Left forelimb (tissue), 1 donor: ENCODE results near the gene NTM.
"Not testable (repeated sequence)": the region's sequence is repeated elsewhere in the genome, so short reads cannot be mapped to it uniquely, and the experiment has no call there.

Source experiments
- DNase-seq: peaks from one replicate; pipeline ENCODE4 v3.0.0-alpha.2; 2018; ENCODE audit warnings: low spot score

The NTM gene

GRCh38 chr11:131463649-131464425, 93.4 kb downstream of the NTM start:
- no peak for DNase-seq

GRCh38 chr11:131464461-131464860, 94.0 kb downstream of the NTM start:
- no peak for DNase-seq

GRCh38 chr11:131465039-131465438, 94.6 kb downstream of the NTM start:
- no peak for DNase-seq

GRCh38 chr11:131465746-131466145, 95.3 kb downstream of the NTM start:
- no peak for DNase-seq

GRCh38 chr11:131467645-131468394, 97.4 kb downstream of the NTM start:
- no peak for DNase-seq

GRCh38 chr11:131468565-131468964, 98.2 kb downstream of the NTM start:
- DNase-seq, result no peak

- DNase-seq, result no peak
Observed at GRCh38 chr11:131470216-131470925, 100.0 kb downstream of the NTM start.

- no peak for DNase-seq
Observed at GRCh38 chr11:131471976-131472375, 101.6 kb downstream of the NTM start.

- DNase-seq, result no peak
Observed at GRCh38 chr11:131474947-131475346, 104.5 kb downstream of the NTM start.

- DNase-seq, result no peak
Observed at GRCh38 chr11:131476266-131476665, 105.9 kb downstream of the NTM start.

- DNase-seq, result no peak
Observed at GRCh38 chr11:131478341-131478740, 107.9 kb downstream of the NTM start.

- DNase-seq, result no peak
Observed at GRCh38 chr11:131481303-131481702, 110.9 kb downstream of the NTM start.

GRCh38 chr11:131481971-131482370, 111.6 kb downstream of the NTM start:
- DNase-seq, result no peak

GRCh38 chr11:131483453-131483852, 113.0 kb downstream of the NTM start:
- no peak for DNase-seq

- no peak for DNase-seq
Observed at GRCh38 chr11:131483877-131484276, 113.5 kb downstream of the NTM start.

GRCh38 chr11:131486100-131486499, 115.7 kb downstream of the NTM start:
- no peak for DNase-seq

GRCh38 chr11:131486937-131487635, 116.7 kb downstream of the NTM start:
- no peak for DNase-seq

GRCh38 chr11:131488238-131488637, 117.8 kb downstream of the NTM start:
- no peak for DNase-seq

GRCh38 chr11:131491503-131491902, 121.1 kb downstream of the NTM start:
- no peak for DNase-seq

- DNase-seq, result peak; percentile 74
Observed at GRCh38 chr11:131495423-131495822, 125.0 kb downstream of the NTM start.

- DNase-seq, result not testable (repeated sequence)
Observed at GRCh38 chr11:131497686-131498085, 127.3 kb downstream of the NTM start.

GRCh38 chr11:131498631-131499160, 128.3 kb downstream of the NTM start:
- DNase-seq, result no peak
